ENCODE results near the gene LHX4. TPM values are rescaled to one million over a fixed set of nuclear protein-coding genes. Genes with fewer than 3 reads are reported as not detected.
"Not testable (repeated sequence)": the region's sequence is repeated elsewhere in the genome, so short reads cannot be mapped to it uniquely, and the experiment has no call there.

LHX4 gene
- total RNA-seq, 1 donor from 2014 or later = 0.03 TPM

DNA sequence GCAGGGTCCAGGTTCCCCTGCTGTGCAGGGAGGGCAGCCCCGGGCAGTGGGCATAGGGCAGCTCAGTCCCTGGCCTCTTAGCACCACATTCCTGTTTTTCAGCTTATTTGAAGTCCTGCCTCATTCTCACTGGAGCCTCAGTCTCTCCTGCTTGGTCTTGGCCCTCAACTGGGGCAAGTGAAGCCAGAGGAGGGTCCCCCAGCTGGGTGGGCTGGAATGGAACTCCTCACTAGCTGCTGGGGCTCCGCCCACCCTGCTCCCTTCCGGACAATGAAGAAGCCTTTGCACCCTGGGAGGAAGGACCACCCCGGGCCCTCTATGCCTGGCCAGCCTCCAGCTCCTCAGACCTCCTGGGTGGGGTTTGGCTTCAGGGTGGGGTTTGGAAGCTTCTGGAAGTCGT is 32.8 kb upstream of the LHX4 start:
- DNase-seq (ENCODE audit: low spot score) = no peak

DNA sequence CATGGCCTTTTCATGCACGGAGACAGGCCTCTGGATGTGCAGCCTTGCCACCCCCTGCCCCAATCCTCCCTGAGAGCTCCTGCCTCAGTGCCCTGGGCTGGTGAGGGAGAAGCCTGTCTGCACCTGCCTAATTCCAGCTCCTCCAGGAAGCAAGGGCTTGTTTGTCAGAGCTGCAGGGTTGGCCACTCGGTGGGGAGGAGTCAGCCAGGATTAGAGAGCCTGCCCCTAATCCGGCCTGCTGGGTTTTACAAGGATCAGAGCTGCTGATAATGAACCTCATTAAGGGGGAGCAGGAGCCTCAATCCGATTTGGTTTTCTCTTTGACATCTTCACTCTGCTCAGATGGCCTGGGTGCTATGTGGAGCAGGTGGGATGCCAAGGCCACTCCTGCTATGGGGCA is 31.9 kb upstream of the LHX4 start:
- DNase-seq (ENCODE audit: low spot score) = no peak

DNA sequence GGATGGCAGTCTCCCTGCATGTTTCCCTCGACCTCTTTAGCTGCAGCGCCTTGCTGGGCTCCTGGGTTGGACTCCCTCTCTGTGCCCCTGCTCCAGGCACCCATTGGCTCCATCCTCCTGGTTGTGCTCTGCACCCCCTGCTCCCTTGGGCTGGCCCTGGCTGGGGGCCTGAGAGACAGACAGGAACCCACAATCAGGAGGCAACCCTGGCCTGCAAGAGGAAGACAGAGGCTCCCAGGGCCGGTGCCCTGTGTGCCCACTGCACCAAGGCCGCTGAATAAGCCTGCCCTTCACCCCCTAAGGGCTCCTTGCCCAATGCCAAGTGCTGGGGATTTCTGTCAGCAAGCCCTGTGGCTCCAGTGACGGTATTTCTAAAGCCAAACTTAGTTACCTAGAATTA is 31.5 kb upstream of the LHX4 start:
- DNase-seq (ENCODE audit: low spot score) = no peak

DNA sequence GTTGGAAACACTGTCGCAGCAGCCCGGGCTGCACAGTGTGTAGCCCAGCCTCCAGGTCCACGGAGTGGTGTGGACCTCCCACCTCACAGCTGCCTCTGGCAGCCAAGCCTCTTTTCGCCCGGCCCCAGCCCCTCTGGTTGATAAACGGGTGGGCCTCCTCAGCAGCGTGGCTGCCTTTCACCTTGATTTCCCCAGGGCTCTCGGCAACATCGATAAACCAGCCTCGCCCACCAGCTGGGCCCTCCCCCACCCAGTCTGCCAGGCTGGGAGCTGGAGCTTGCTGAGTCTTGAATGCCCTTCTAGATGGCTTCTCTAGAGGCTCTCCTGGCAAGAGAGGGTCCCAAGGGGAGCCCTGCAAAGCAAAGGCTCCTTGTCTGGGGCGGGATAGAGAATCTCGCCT is 31.0 kb upstream of the LHX4 start:
- DNase-seq (ENCODE audit: low spot score) = no peak

DNA sequence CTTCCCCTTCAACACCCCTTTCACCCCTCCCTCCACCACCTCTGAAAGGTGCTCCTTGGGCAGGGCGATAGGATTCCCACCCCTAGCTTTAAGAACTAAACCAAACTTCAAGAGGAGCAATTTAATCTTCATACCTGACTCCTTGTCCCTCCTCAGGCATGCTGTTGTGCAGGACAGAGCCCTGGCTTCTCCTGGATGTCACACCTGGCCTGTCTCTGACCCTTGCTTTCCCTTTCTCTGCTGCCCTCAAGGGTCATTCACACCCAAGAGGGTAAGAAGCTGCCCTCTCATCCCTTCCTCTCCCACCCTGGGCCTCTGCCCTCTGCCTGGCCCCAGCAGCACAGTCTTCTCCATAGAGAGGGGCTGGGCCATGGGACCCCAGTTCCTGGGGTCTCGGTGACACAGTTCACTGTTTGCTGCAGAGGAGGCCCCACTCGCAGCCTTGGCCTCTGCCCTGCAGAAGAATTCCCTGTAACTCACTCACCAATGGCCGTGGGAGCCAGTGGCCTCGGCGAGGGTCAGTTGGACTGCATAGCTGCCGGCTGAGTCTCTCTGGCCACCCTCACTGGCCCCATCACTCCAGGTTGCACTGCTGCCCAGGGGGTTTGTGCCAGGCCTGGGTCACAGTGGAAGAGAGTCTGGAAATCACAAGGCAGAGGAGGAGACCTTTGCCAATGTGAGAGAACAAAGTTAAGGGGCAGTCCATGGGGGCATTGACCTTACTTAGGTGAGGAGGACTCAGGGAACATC is 28.4 kb upstream of the LHX4 start:
- no peak for DNase-seq (ENCODE audit: low spot score)

DNA sequence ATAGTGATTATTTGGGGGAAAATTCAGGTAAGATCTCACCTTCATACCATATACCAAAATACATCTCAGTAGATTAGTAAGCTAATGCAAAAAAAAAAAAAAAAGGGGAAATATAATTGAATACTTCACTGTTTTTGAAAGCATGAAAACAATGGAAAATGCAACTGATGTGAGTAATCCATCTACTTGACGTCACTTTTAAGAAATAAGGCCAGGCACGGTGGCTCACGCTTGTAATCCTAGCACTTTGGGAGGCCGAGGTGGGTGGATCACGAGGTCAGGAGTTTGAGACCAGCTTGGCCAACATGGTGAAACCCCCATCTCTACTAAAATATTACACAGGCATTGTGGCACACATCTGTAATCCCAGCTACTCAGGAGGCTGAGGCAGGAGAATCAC is 27.5 kb upstream of the LHX4 start:
- DNase-seq (ENCODE audit: low spot score) = not testable (repeated sequence)

DNA sequence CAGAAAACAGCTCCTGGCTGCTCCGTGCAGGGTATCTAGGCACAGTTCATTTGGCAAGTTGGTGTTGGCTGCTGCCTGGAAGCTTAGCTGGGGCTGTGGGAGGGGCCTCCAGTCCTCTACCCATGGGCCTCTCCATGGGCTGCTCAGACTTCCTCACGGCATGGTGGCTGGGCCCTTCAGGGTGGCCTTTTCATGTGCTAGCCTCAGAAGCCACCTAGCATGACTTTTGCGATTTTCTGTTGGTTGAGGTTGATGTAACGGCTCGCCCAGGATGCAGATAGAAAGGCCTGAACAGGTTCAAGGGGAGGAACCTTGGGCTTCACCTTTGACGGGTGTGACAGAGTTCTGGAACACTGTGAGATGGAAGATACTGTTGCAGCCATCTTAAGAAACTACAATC is 25.8 kb upstream of the LHX4 start:
- DNase-seq (ENCODE audit: low spot score) = no peak

DNA sequence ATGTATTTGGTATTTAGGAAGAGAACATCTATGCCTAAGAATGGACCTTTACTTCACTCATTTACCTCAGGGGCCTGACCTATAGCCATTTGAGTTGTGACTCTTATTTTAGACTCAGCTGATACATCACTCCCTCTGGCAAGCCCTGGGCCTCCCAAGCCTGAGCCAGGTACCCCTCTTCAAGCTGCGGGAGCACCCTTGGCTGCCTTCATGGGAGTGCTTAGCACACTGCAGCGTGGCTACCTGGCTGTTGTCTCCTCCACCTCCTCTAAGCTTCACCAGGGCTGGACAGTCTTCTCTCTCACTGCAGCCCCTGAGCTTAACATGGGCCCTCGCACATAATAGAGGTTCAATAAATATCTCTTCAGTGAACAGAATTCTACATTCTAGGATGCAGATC is 23.5 kb upstream of the LHX4 start:
- DNase-seq (ENCODE audit: low spot score) = no peak

DNA sequence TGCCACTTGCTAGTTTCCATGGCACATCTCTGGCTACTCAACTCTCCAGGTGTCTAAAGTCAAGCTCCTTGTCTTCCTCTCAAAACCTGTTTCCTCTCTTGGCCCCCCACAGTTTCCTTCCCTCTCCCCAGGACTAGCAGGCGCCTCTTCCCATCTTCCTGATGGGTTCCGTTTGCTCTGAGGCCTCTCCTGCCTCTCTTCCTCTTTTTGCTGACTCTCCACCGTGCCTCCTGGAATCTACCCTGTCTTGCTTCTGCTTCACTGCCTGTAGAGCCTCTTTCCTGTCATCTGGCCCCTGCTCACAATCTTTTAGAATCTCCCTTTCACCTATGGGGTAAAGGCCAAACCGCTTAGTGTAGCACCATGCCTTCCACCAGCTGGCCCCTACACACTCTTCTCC is 21.8 kb upstream of the LHX4 start:
- no peak for DNase-seq (ENCODE audit: low spot score)

DNA sequence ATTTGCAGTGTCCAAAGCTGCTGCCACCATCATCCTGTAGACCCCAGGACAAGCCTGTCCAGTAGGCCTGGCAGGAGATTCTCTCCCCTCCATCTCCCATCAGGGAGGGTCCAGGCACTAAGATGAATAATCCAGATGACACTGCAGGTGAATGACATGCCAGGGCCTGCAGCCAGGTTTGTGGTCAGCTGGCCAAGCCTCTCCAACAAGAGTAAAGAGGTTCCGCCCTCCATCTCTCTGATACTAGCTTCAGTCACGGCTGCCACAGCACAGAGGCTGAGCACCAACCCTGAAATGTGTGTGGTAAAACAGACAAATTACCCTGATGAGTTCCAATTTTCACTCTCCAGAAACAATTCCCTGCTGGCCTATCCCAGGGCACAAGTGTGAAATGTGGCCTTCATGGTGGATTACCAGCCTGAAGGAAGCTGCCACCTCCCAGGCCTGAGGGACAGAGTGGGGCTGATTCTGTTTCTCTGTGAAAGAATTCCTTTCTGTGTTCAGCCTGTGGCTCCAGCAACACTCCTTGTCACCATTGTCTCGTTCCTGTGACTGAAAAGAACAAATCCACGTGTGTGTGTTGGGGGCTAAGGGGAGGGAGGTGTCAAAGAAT is 19.9 kb upstream of the LHX4 start:
- no peak for DNase-seq (ENCODE audit: low spot score)

DNA sequence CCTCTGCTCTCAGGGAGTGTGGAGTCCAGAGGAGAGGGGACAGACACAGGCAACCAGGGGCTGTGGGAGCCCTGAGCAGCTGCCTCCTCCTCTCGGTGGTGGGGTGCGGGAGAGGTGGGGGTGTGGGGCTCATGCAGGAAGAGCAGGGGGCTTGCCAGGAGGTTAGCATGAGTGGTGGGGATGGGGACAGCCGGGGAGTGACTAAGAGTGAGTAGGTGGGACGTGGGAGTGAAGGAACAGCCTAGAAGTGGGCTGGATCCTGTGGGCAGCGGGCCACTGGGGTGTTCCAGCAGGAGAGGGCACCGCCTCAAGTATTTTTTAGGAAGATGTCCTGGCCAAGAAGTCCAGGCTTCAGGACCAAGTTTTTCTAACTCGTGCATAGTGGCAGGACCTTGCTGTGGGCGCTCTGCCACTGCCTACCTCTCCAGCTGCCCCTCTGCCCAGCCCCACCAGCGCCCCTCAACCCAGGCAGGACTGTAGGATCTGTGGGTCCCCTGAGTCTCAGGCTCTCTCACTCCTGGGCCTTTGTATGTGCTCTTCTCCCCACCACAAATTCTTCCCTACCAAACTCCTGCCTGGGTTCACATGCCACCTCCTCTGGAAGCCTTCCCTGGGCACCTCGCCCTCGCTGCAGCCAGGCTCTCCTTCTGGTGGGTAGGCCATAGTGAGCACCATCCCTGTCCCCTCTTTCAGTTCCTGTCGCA is 18.8 kb upstream of the LHX4 start:
- no peak for DNase-seq (ENCODE audit: low spot score)

DNA sequence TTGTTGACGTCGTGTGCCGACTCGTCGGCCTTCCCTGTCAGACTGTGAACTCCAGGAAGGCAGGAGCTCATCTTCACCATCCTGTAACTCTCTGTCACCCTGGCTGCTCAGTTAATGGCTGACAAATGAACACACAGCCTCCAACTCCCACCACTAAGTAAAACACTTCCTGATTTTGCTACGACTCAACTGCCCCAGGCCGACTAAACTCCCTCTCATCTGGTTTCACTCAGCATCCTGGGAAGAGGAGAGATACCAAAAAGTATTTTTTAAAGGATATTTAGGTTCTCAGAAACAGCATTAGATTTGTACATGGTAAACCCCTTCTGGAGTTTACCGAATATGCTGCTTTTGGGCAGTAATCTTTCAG is 18.2 kb upstream of the LHX4 start:
- no peak for DNase-seq (ENCODE audit: low spot score)

DNA sequence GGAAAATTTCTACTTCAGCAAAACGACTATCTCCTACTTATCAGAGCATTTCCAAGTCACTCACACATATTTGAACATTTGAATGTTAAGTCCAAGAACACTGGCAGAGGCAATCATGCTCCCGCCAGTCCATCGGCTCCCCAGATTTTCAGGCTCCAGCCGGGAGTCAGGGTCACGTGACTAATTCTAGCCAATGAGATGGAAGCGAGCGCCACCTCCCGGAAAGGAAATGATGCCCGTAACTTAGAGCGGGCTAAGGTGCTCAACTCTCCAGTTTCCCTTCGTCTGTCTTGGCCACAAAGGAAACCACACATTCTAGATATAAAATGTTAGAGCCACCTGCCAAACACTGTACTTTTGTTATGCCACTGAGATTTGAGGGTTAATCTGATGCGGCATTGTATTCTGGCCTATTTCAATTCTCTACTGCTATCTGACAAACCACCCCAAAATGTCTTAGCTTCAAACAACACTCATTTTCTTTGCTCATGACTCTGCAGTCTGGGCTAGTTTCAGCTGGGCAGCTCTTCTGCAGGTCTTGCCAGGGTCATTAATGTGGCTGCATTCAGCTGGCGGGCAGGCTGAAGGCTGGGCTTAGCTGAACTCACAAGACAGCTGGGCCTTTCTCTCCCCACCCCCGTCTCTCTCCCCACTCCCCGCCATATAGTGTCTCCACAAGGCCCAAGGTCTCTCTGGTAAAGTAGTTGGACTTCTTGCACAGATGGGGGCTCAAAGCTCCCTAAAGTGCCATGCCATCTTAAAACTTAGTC is 16.5 kb upstream of the LHX4 start:
- DNase-seq (ENCODE audit: low spot score) = no peak

DNA sequence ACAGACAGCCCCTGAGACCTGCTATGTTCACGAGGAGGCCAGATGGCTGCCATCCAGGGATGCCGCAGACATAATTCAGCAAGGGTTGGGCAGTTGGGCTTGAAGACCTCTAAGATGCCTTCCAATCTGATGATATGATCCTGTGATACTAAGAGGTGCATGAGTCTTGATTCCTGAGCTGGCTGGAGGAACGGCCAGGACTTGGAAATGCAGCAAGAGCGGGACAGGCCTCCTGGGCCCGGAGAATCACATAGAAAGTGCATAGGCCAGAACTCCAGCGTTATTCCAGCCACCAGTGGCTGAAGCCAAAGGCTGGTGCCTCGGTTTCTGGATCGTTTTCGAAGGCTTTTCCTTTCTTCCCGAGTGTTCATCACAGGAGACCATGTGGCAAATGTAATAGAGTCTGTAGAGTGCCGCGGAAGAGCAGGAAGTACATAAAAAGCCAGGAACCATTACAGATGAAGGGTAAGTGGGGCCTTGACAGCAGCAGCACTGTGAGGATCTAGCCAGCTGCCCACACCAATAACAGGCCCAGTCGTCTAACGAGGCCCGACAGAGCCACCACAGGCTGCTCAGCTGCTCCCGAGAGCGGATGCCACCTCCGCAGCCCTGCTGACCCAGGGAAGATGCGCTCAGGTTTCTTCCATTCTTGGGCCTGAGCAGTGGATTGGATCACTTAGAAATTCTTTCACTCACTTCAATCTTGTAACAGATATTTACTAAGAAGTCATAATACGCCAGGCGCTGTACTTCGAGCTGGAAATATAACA is 14.0 kb upstream of the LHX4 start:
- no peak for DNase-seq (ENCODE audit: low spot score)

DNA sequence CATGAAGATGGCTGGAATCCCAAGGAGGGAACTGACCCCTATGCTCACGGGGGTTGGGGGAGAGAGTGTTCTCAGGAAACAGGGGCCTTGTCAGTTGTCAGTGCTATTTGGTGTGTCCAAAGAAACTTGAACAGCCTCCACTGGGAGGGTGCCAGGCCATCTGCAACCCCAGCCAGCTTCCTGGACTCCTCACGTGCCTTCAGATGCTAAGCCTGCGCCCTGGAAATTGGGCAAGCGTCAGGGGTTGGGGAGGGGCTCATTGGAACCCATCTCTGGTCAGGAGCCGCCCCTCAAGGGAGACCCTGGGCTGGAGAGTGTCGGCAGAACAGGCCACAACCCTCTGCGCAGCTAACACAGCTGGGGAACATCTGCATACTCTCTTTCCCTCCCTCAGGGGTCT is 13.1 kb upstream of the LHX4 start:
- DNase-seq (ENCODE audit: low spot score) = no peak

DNA sequence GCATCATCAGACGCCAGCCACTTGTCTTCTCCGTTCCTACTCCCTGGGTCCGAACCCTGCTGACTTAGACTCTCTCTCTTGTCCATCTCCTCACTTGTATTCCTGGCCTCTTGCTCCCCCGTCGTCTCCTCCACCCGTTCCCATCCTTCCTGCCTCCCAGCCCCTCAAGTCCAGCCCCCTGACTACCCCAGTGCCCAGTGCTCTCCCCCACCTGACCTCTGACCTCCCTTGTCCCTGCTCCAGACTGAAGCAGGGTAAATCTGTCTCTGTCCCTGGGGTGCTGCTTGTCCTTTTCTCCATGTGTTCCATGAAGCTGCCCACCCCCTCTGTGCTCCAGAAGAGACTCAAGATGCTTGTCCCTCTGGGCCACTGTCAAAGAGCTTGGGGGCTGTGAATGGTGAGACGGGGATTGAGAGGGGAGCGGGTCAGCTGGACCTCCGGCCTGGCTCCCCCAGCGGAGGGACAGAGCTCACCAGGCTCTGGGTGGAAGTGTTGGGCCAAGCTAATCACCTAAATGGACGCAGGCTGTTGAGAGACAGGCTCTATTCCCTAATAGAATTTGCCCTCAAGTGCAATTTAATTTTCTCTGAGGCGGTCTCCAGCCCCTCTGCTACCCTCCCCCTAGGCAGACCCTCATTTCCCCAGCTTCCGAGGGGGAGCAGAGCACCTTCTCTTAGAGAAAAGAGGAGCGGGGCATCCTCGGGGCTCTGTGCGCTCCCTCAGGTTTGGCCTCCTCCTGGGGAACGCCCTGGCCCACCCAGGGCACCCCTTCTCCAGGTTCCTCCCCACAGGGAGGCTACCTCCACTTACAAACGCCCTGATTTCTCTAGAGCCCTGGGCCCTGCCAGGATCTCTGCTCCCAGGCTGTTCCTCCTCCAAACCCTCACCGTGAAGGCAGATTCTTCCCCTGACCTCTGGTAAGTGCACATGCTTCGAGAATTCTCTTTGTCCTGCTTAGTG is 11.0 kb upstream of the LHX4 start:
- DNase-seq (ENCODE audit: low spot score) = no peak

DNA sequence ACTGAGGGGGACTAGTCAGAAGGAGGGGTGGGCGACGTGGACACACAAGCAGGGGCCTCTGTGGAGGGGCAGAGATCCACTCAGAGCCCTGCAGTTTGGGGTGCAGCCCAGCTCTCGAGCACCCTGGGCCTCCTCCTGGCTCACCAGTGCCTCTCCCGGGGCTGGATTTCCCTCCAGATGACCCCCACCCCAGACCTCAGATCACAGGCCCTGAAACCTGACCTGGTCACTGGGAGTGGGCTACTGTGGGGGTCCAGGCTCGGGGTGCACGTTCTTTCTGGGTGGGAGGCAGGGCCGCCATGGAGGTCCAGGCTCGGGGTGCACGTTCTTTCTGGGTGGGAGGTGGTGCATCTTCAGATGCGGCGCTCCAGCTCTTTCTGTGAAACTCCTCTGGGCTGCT is 10.3 kb upstream of the LHX4 start:
- DNase-seq (ENCODE audit: low spot score) = no peak

DNA sequence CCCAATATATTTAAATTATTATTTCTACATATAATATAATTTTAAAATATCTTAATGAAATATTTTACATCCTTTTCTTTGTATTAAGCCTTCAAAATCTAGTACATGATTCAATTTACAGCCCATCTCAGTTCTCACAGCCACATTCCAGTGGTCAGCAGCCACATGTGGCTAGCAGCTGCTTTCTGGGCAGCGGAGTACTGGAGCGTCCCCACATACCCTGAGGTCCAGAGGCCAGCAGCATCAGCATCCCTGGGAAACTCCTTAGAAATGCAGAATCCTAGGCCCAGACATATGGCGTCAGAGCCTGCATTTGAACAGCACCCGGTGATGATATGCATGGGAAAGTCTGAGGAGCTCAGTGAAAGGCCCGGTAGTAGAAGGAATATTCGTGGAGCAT is 8.6 kb upstream of the LHX4 start:
- DNase-seq (ENCODE audit: low spot score) = no peak

DNA sequence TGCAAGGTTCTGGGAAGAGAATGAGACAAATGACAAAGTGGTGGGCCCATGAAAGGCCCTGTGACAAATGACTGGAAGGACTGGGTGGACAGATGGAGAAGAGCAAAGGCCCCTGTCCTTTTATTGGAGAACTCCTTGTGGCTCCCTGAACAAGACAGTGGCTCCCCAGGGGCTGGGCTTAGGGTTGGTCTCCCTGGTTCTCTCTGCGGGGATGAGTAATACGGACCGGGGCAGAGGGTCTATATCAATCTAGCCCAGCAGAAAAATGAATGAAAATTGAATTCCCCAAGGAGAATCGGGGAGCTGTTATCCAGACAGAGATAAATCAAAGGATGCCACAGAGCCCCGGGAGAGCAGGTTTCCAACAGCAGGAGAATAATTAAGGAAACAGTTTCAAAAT is 5.2 kb upstream of the LHX4 start:
- DNase-seq (ENCODE audit: low spot score) = no peak

DNA sequence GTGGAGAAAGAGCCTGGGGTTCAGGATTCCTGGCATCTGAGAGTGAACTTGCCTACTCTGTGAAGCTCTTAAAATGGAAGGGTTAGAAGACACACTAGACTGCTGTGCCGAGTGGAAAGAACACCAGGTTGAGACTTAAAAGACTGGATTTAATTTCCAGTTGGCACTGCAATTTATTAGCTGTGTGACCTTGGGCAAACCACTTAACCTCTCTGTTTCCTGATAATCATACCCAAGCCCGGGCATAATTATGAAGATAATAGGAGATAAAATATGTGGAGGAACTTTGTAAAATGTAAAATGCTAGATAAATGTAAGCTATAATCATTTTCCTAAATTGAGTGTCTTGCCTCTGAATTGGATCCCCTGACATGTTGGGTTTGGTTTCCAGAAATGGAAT is 4.7 kb upstream of the LHX4 start:
- DNase-seq (ENCODE audit: low spot score) = no peak

All from mucosa of gallbladder (tissue), 1 donor.